ENCODE data around the gene IRF4.

Gene IRF4

GRCh38 chr6:456358-456867, 64.9 kb downstream of the IRF4 start:
- no peak for DNase-seq (ENCODE audit: low read depth in 2 of 2, low spot score in 1 of 2)

GRCh38 chr6:456887-457286, 65.3 kb downstream of the IRF4 start:
- no peak for DNase-seq (ENCODE audit: low read depth in 2 of 2, low spot score in 1 of 2)
